Spleen (tissue), 7 donors: ENCODE results near the gene MAGEB17.

Experiments
- CTCF ChIP-seq, 11 experiments: fragments of 200-600 bp in 7 of 11; fragments of 450-650 bp in 4 of 11; sonication (generic) in 4 of 11; IDR thresholded peaks in 8 of 11; conservative IDR thresholded peaks in 3 of 11; 1 replicate in 7 of 11; 2 replicates in 4 of 11; pipeline versions ENCODE4 v1.4.0 to v1.8.0; 2016 to 2021; ENCODE audit warnings: antibody characterized with exemption in 11 of 11, inconsistent platforms in 4 of 11, mild to moderate bottlenecking in 1 of 11
- POLR2A ChIP-seq, 3 donors: fragments of 450-650 bp; IDR thresholded peaks; one replicate each; pipeline ENCODE4 v1.5.1; 2017; ENCODE audit warnings: antibody characterized with exemption in 3 of 3, mild to moderate bottlenecking in 1 of 3
- donor health status: DM: no; HTN: no; CAD: no; lungs with moderate emphysema.
- donor health status: DM: no; HTN: no; CAD: no.
- donor health status: DM: no; HTN: no; CAD: no.

GRCh38 chrX:16164748-16165147 is 2.5 kb upstream of the MAGEB17 start:
- TF ChIP-seq CTCF (IDR thresholded peaks at IDR 0.05 in 8 of 11, conservative IDR thresholded peaks at IDR 0.05 in 3 of 11) (no peak), POLR2A (IDR thresholded peaks at IDR 0.05) (no peak)
